ENCODE measurements around the gene SPON1.
"Not testable (repeated sequence)": the region's sequence is repeated elsewhere in the genome, so short reads cannot be mapped to it uniquely, and the experiment has no call there.

SPON1 gene

GRCh38 chr11:14082338-14082737 lies 119.8 kb downstream of the SPON1 start:
- no peak for DNase-seq (ENCODE audit: low spot score)

- not testable (repeated sequence) for DNase-seq (ENCODE audit: low spot score)
Measured at GRCh38 chr11:14088861-14089260, 126.3 kb downstream of the SPON1 start.

GRCh38 chr11:14089690-14090462 lies 127.4 kb downstream of the SPON1 start:
- no peak for DNase-seq (ENCODE audit: low spot score)

DNA sequence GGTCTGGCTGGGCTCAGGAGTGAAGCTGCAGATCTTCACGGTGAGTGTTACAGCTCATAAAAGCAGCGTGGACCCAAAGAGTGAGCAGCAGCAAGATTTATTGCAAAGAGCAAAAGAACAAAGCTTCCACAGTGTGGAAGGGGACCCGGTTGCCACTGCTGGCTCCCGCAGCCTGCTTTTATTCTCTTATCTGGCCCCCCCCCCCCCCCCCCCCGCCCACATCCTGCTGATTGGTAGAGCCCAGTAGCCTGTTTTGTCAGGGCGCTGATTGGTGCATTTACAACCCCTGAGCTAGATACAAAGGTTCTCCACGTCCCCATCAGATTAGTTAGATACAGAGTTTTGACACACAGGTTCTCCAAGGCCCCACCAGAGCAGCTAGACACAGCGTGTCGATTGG lies 128.1 kb downstream of the SPON1 start:
- not testable (repeated sequence) for DNase-seq (ENCODE audit: low spot score)

DNA sequence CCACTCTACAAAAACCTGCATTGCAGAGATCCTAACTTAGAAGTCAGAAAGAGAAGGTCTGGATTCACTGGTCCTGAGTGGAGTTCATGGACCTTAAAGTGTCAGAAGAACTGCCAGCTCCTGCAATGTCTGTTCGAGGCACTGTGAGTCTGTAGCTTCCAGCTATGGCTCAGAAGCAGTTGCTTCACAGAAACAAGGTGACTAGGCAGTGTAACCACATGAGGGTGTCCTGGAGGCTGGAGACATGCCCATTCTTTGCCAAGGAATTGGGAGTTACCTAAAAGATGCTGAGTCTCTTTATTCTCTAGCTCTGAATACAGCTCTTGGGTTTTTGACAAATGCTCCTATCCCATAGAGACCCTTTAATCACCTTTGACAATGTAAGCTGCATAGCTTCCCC lies 130.5 kb downstream of the SPON1 start:
- DNase-seq (ENCODE audit: low spot score), result no peak

DNA sequence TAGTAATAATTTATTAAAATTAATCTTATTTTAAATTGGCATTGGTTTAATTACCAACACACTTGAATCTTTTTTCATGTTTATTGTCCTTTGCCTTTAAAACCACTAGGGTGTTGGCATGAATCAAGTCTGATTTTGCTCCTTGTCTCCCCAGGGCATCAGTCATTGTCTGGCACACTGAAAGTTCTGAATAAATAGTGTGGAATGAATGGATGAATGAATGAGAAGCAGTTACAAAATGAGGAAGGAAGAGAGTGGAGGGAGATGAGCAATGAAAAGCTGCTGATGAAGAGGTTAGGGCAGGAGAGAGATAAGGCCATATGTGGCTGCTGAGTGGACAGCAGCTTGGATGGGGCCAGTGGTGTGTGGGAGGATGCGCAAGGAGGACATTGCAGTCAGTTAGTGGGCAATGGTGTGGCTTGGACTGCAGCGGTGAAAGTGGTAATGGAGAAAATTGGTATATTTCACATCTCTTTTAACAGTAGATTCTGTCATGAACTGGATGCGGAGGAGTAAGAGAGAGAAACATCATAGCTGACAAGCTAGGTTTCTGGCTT lies 132.0 kb downstream of the SPON1 start:
- DNase-seq (ENCODE audit: low spot score), result no peak

DNA sequence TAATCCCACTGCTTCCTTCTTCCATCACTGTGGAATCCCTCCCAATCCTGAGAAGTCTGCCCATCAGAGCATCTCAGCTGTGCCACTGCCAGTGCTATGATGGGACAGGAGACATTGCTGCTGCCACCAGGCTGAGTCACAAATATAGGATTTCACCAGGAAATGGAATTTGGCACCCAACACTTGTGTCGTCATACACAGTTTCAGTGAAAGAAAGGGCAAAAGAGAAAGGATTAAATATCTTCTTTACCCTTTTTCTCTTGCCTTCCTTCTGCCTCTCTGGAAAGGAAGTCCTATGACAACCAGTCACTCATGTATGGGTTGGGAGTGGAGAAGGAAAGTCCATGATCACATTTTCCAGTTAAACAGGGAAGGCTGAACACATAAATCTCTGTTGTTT lies 133.4 kb downstream of the SPON1 start:
- DNase-seq (ENCODE audit: low spot score), result no peak

DNA sequence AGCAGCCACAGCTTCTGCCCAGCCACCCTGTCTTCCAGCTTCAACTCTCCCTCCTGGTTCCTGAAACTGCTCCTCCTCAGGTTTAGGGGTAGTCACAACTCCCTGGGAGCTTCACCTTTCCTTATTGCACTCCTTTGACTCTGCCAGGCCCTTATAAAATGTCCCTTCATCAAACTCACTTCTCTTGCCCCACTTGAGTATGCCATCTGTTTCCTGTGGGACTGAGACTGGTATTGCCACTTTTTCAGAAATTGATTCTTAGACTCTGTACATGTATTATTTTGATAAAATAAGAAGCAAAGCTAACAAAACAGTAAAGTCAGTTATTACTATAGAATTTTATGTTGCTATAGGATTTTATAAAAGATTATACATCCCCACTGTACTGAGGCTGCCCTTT lies 134.1 kb downstream of the SPON1 start:
- DNase-seq (ENCODE audit: low spot score), result no peak

- no peak for DNase-seq (ENCODE audit: low spot score)
Measured at GRCh38 chr11:14101388-14101787, 138.9 kb downstream of the SPON1 start.

DNA sequence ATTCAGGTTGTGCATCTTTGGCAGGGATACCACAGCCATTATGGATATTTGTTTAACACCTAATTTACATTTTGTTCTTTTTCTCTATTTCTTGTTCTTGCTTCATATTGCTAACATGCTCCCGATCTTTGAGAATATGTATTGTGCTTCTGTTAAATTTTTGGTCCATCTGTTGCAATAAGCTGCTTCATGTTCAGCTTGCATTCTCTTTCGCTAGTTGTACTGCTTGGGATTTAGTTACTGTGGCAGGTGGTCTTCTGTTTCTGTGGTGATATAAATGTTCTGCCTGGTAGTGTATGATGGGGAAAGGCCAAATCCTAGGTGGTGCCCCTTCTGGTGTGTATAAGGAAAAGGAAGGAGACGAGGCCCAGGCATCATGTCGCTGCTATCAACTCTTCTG lies 140.2 kb downstream of the SPON1 start:
- DNase-seq (ENCODE audit: low spot score), result no peak

GRCh38 chr11:14105446-14105845 lies 142.9 kb downstream of the SPON1 start:
- no peak for DNase-seq (ENCODE audit: low spot score)

DNA sequence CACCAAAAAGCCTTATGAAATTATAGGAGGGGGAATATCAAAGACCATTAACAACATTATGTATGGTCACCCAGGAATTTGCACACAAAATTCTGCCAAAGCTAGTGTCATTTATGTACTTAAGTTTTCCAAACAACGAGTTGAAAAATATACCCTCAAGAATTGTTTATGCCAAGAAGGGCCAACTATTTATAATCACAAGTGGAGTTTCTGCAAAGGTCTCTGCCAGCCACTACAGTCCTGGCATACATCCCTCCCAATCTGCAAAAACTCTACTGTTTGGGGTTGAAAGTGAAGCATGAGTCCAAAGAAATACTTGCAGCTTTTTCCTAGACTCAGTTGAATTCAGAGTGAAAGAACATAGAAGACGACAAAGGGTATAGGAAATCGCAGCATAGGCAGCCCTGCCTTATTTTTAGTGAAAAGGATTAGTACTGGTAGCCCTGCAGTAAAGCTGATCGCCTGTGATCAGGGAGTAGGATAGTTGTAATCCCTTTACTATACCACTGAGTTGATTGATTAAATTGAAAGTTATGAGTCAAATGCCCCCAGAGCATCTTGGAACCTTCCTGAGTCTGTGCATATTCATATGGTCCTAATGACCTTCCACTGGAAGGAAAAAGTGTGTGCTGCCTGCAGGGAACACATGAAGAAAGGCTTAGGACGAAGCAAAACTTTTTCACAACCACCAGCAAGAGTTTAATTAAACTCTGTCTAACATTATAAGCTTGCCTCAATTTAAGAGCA lies 144.0 kb downstream of the SPON1 start:
- DNase-seq (ENCODE audit: low spot score), result no peak

- DNase-seq (ENCODE audit: low spot score), result no peak
Measured at GRCh38 chr11:14107050-14107430, 144.5 kb downstream of the SPON1 start.

DNA sequence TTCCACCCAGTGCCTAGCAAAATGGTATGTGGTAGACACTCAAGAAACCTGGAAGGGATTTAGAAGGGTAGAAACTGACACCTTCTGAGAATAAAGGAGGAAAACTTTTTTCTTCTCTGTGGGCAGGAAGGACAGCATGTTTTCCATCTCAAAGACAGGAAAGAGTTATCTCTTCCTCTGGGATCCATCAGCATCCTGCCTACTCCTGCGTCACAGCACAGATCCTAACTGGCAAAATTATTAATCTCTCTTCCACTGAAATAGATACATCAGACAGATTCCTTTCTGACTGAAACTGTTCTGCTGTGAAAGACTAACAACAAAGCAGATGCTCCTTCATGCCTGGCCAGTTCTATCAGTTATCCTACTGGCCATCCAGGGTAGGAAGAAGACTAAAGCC lies 147.2 kb downstream of the SPON1 start:
- no peak for DNase-seq (ENCODE audit: low spot score)

- DNase-seq (ENCODE audit: low spot score), result no peak
Measured at GRCh38 chr11:14110629-14111028, 148.1 kb downstream of the SPON1 start.

- no peak for DNase-seq (ENCODE audit: low spot score)
Measured at GRCh38 chr11:14111496-14111895, 149.0 kb downstream of the SPON1 start.

GRCh38 chr11:14112721-14113120 lies 150.2 kb downstream of the SPON1 start:
- no peak for DNase-seq (ENCODE audit: low spot score)

- DNase-seq (ENCODE audit: low spot score), result no peak
Measured at GRCh38 chr11:14114269-14114668, 151.7 kb downstream of the SPON1 start.

DNA sequence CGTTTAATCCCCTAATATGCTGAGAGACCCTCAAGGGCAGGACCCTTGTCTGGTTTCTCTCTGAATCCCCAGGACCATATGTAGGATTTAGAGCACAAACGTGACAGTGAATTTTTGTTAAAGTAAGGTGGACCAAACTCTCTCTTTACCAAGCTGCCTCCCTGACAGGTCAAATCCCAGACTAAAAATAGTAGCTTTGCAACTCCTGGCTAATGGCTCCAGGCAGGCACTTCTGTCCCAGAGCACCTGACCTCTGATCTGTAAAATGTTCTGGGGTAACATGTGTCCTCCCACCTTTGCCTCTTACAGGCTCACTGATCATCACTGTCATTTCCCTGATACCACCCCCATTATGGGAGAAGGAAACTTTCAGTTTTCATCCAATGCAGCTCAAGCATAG lies 152.3 kb downstream of the SPON1 start:
- DNase-seq (ENCODE audit: low spot score), result no peak

DNA sequence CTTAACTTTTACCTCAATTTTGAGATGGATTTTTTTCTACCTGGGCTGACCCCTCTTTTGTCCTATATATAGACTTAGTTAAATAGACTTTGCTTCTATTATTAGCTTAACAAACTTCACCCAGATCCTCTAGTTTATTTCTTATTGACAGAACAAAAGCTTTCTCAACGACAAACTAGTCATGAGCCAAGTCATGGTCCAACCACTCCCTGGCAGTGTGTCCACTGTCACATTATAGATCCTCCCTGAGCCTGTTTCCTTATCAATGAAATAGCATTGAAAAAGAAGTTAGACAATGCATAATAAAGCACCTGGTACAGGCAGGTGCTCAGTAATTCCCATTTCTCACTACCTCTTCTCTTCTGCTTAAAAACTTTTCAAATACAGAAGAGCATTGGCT lies 155.1 kb downstream of the SPON1 start:
- no peak for DNase-seq (ENCODE audit: low spot score)

DNA sequence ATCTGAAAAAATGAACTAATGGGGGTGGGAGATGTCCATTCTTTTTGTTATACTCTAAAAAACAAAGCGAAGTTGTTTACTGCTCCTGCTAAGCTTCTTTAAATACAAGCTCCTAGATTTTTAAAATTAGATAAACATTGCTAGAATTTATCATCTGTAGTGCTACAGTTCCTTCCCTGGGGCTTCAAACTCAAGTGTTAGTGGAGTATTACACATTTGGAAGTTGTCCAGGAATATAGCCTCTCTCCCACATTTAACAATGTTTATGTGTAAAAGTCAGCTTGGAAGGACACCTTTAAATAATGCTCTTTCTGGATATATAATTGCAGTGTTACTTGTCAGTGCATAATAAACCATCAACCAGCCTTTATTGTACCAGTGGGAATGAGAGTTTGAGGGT lies 155.5 kb downstream of the SPON1 start:
- no peak for DNase-seq (ENCODE audit: low spot score)

- no peak for DNase-seq (ENCODE audit: low spot score)
Measured at GRCh38 chr11:14119357-14119756, 156.8 kb downstream of the SPON1 start.

- DNase-seq (ENCODE audit: low spot score), result no peak
Measured at GRCh38 chr11:14124350-14124749, 161.8 kb downstream of the SPON1 start.

All from putamen (tissue), 1 donor.